ENCODE measurements around the gene SNAI3. TPM values are rescaled to one million over a fixed set of nuclear protein-coding genes. Genes with fewer than 3 reads are reported as not detected.

The SNAI3 gene
- total RNA-seq, 1 donor from 2014 or later: 7.0 TPM

DNA sequence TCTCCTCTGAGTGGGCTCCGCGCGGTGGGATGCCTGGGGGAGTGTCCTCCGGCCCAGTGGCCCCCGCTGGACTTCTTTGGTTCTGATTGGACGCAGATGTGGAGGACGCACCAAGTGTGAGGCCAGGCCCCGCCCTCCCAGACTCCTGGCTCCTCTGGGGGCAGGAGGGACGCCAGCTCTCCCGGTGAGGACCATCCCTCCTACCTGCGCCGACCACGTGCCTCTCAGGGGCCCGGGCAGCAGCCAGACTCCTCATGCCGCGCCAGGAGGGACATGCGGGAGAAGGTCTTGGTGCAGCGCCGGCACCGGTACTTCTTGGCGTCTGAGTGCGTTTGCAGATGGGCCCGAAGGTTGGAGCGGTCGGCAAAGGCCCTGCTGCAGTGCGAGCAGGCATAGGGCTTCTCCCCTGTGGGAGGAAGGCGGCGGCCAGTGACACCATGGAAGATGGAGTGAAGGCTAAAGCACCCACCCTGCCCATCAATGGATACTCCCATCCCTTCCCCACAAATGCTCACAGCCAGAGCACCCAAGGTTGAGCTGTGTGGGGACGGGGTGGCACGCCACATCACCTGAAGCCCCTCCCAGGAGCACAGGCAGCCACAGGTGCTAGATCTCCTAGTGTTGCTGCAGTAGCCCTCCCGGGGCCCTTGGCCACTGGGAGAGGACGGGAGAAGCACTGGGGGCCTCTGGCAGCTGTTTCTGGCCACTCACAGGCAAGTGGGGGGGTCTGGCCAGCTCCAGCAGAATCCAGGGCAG, 7.9 kb downstream of the SNAI3 start:
- H3K27me3 ChIP-seq: peaks cover 5% of the 10 kb centered on the region
- no peaks in the 10 kb centered on the region for H3K36me3 ChIP-seq
- no peaks in the 10 kb centered on the region for H3K9me3 ChIP-seq
- intact Hi-C loops (cut with DNase I): no loop called here
- no peak for DNase-seq
- TF ChIP-seq, protein P1, sequence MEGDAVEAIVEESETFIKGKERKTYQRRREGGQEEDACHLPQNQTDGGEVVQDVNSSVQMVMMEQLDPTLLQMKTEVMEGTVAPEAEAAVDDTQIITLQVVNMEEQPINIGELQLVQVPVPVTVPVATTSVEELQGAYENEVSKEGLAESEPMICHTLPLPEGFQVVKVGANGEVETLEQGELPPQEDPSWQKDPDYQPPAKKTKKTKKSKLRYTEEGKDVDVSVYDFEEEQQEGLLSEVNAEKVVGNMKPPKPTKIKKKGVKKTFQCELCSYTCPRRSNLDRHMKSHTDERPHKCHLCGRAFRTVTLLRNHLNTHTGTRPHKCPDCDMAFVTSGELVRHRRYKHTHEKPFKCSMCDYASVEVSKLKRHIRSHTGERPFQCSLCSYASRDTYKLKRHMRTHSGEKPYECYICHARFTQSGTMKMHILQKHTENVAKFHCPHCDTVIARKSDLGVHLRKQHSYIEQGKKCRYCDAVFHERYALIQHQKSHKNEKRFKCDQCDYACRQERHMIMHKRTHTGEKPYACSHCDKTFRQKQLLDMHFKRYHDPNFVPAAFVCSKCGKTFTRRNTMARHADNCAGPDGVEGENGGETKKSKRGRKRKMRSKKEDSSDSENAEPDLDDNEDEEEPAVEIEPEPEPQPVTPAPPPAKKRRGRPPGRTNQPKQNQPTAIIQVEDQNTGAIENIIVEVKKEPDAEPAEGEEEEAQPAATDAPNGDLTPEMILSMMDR (IDR thresholded peaks at IDR 0.05): no peak
- H3K27ac ChIP-seq: no peak overlapping the region
- peaks cover 12% of the 10 kb centered on the region for H3K4me1 ChIP-seq
- ATAC-seq: no peak
- H3K4me3 ChIP-seq: no peak overlapping the region

DNA sequence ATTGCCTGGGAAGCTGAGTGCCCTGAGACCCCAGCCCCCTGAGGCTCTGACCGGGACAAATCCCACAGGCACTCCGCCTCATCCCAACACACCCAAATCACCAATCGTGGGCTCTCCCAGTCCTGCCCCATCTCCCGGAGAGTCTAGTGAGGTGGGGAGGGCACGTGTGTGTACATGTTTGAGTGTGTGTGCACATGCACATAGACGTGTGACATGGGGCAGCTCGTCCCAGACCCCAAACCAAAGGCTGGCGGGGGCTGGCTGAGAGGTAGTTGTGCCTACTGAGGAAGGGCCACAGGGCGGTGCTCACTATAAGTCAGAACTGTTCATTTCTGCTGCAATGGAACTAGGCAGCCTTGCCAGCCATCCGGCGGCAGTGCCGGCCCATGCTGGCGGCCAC, 8.6 kb downstream of the SNAI3 start:
- ATAC-seq (no peak), DNase-seq (no peak)
- Histone ChIP-seq H3K9me3 (no peaks in the 10 kb centered on the region), H3K27me3 (peaks cover 5% of the 10 kb centered on the region), H3K27ac (no peak overlapping the region), H3K4me3 (no peak overlapping the region), H3K36me3 (no peaks in the 10 kb centered on the region), H3K4me1 (peaks cover 12% of the 10 kb centered on the region)
- intact Hi-C loops (cut with DNase I): no loop called here
- TF ChIP-seq, protein P1 (IDR thresholded peaks at IDR 0.05): no peak

DNA sequence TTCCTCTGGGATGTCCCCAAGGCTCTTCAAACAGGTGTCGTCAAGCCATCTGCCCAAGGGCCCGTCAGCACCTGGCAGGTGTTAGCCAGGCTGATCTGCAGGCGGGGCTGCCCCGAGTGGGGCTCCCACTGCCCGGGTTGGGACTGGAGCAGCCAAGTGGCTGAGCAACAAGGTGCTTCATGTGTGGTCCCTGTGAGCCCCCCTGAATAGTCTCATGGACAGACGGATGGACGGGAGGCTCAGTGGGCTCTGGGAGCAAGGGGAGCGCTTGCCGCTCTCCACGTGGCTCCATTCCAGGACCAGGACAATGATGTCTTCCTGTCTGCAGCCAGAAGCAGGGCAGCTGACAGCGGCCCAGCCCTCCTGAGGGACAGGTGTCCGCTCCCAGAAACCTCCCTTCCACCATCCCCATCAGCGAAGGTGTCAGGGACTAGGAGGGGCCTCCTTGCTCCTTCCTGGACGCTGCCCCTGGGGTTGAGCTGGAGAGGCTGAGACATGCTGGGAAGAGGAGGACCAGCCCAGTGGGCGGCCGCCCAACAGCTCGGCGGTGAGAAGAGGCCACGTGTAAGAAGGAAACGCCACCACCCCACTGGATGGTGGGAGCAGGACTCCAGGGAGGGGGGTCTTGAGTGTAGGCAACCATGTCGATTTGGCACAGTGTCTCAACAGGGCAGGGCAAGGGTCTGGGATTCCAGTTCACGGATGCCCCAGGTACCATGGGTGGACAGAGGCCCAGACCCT, 9.6 kb downstream of the SNAI3 start:
- no peaks in the 10 kb centered on the region for H3K36me3 ChIP-seq
- intact Hi-C loops (cut with DNase I): no loop called here
- peaks cover 7% of the 10 kb centered on the region for H3K4me1 ChIP-seq
- H3K9me3 ChIP-seq: no peaks in the 10 kb centered on the region
- H3K27ac ChIP-seq: no peak overlapping the region
- H3K27me3 ChIP-seq: no peaks in the 10 kb centered on the region
- DNase-seq (no peak), ATAC-seq (no peak)
- TF ChIP-seq, protein P1 (IDR thresholded peaks at IDR 0.05): no peak
- no peak overlapping the region for H3K4me3 ChIP-seq

DNA sequence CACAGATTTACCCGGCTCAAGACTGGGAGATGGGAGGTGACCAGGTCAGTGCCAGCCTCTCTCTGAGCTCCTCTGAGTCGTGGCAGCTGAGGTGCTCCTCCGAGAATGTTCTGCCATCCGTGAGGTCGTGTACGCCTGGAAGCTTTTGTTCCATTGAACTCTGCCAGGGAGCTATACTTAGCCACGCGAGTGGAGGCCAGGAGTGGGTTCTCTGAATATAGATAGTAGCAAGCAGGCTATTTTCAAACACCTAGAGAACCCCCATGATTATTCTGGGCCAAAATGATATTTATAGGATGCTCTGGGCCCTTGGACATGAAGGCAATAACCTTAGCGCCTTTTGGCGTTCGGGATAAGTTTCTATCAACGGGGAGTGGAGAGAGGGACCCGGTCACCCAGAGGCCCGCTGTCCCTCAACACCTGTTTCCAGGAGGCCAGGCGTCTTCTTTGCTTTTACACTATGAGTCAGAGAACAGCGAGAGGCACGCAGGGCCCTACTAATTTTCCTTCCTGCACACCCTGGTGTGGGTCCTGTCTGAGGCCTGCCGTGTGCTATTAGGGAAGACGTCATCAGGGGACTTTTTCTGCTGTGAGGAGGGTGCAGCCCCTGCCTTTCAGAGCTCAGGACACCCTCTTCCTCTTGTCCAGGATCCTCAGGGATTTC, 12.5 kb downstream of the SNAI3 start:
- Histone ChIP-seq H3K27ac (no peak overlapping the region), H3K9me3 (no peaks in the 10 kb centered on the region), H3K36me3 (no peaks in the 10 kb centered on the region), H3K4me1 (no peaks in the 10 kb centered on the region), H3K4me3 (no peak overlapping the region), H3K27me3 (no peaks in the 10 kb centered on the region)
- TF ChIP-seq, protein P1 (IDR thresholded peaks at IDR 0.05): no peak
- ATAC-seq (no peak), DNase-seq (no peak)
- intact Hi-C loops (cut with DNase I): no loop called here

DNA sequence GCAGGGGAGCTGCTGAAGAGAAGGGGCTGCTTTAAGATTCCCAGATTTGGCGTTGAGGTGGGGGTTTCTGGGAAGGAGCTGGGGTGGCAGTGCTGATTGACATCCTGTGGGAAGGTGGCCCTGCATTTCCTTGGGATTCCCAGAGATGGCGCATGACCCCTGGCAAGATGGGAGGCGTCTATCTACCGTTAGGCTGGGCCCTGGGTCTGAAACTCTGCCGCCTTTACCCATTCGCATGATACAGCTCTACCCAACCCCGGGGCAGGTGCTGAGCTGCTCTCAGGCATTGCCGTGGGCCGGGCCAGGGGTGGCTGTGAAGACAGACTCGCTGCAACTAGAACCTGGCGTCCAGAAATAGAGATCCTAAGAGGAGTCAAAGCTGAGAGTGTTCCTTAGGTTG, 13.5 kb downstream of the SNAI3 start:
- ATAC-seq (peak; percentile 53), DNase-seq (no peak)
- intact Hi-C loops (cut with DNase I): no loop called here
- Histone ChIP-seq H3K4me1 (no peaks in the 10 kb centered on the region), H3K36me3 (no peaks in the 10 kb centered on the region), H3K4me3 (no peak overlapping the region), H3K9me3 (no peaks in the 10 kb centered on the region), H3K27ac (no peak overlapping the region), H3K27me3 (no peaks in the 10 kb centered on the region)
- TF ChIP-seq, protein P1 (IDR thresholded peaks at IDR 0.05): peak; percentile 25

All from upper lobe of right lung (tissue), 1 donor.